Islet of Langerhans (tissue), 1 donor: ENCODE measurements around the gene WWOX.

ENCODE experiments used
- FAIRE-seq: peaks from one replicate; lab custom pipeline; 2011; peaks lifted over from hg19 to GRCh38; lab: Jason Lieb, UNC

The WWOX gene

DNA sequence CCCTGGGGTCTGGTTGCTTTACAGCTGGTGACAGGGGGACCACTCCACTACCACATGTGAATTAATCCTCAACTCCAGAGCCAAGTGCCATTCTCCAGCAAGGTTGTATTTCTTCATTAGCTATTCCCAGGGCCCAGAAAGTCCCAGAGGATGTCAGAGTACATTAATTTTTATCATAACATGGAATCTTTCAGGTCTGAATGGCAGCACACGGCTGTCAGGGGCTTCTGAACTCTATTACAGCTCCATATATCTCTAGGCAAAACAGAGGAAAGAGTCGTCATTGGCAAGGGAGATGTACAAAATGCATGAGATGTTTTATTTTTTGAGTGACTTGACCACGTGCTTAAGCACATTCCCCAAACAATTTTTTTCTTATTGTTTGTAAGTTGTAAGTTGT lies 303.4 kb downstream of the WWOX start:
- FAIRE-seq, result no peak

- FAIRE-seq, result no peak
Observed at GRCh38 chr16:78405040-78405439, 305.6 kb downstream of the WWOX start.

GRCh38 chr16:78405833-78406232 lies 306.4 kb downstream of the WWOX start:
- no peak for FAIRE-seq

- no peak for FAIRE-seq
Observed at GRCh38 chr16:78407191-78407590, 307.7 kb downstream of the WWOX start.

DNA sequence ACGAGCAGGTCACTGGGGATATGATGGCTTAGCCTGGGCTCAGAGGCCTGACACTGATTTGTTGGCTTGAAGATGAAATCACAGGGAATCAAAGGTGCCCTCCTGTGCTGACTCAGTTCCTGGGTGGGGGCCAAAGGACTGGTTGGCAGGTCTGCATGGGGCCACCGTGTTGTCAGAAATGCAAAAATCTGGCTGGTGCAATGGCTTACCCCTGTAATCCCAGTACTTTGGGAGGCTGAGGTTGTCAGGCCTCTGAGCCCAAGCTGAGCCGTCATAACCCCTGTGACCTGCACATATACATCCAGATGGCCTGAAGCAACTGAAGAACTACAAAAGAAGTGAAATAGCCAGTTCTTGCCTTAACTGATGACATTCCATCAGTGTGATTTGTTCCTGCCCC lies 314.2 kb downstream of the WWOX start:
- no peak for FAIRE-seq

GRCh38 chr16:78415013-78415412 lies 315.6 kb downstream of the WWOX start:
- FAIRE-seq, result no peak

DNA sequence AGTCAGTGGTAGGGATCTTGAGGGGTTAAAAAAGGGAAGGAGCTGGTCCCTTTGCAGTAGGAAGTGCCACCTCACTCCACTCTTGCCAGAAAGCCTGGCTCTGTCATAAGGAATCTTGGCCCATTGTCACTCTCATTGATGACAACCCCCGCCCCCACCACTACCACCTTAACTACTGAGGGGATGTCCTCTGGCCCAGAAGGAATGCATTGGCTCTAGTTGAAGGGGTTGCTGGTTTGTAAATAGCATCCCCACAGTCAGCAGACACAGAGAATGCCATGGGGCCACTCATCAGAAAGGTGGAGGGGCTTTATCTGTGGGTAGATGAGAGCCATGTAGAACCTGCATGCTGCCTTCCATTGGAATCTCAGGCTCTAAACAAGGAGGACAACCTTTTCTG lies 316.2 kb downstream of the WWOX start:
- FAIRE-seq, result no peak

DNA sequence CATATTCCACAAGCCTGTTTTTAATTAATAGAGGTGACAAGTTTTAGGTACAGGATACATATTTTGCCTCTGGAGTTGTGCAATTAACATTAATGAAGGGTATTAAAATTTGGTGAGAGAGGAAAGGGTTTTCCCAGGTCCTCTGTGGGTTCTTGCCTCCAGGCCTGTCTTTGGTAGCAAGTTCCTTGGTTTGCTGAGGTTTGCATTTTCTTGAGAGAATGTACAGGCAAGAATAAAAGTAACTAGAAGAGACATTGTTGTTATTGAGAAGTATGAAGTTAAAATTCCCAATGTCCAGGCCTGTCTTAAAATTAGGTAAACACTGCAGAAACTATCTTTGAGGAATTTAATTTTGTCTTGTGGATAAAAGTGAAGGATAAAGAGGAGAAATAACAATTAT lies 316.9 kb downstream of the WWOX start:
- no peak for FAIRE-seq

- no peak for FAIRE-seq
Observed at GRCh38 chr16:78421181-78421708, 321.8 kb downstream of the WWOX start.

- no peak for FAIRE-seq
Observed at GRCh38 chr16:78425281-78425680, 325.8 kb downstream of the WWOX start.

DNA sequence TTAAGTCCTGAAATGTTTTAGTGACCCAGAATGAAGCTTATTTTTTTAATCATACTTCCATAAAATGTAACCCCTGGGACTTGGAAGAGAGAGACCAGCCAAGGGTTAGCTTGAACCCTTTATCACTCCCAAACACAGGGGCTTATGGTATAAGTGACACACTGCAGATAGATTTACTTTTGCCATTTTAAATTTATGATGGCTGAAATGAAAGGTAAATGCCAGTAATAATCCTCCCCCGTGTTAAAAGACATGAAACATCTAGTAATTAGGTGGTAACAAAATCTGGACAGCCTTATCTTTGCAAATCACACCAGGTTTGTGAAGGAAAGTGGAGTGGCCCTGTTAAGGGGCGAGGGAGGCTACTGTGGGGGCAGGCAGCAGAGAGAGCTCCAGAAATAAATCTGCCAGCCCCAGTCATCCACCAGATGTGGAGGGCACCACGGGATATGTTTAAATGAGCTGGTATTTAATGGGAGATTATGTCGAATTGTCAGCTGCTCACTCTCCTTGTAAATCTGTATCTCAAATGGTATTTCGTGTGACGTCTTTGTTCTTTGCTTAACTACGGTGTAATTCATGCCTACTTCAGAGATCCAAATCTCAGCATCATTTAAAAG lies 326.5 kb downstream of the WWOX start:
- no peak for FAIRE-seq

DNA sequence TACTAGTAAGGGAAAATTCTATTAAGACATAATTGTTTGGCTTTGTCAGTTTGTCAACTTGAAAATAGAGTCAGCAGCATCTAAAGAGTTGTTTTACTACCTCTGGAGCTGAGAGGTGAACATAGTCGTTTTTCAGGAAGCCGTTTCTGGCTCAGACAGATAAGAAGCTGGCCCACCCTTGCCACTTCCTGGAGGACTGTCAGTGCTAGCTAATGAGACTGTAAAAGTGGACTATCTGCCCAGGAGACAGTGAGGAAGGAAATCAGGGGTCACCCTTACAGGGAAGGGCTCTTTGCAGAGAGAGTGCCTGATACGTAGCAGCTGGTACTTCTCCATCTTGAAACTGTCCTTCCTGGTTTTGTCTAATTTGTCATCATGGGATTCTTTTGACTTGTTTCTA lies 328.7 kb downstream of the WWOX start:
- no peak for FAIRE-seq

DNA sequence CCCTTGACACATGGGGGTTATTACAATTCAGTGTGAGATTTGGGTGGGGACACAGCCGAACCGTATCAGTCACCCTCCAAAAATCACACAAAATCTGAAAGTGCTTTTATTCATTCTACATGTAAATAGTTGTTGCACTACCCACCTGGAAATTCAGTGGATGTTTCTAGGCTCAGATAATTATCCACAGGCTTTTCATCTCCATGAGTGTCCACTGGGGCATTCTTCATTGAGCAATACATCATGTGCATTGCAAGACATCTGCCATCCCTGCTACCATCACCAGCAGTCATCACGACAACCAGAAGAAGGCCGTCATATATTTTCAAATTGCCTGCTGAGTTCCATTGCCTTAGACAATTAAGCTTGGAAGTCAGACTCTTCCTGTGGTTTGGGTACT lies 330.8 kb downstream of the WWOX start:
- no peak for FAIRE-seq

GRCh38 chr16:78431004-78431670 lies 331.7 kb downstream of the WWOX start:
- FAIRE-seq, result no peak

GRCh38 chr16:78431701-78432100 lies 332.2 kb downstream of the WWOX start:
- no peak for FAIRE-seq

DNA sequence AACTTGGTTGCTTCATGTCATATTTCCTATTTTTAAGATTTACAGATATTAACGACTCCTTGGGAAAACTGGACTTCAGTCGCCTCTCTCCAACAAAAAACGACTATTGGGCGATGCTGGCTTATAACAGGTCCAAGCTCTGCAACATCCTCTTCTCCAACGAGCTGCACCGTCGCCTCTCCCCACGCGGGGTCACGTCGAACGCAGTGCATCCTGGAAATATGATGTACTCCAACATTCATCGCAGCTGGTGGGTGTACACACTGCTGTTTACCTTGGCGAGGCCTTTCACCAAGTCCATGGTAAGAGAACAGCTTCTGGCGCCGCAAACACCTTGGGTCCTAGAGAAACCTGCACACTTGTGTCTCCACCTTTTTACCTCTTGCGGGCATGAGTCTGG lies 333.0 kb downstream of the WWOX start:
- FAIRE-seq, result no peak

GRCh38 chr16:78433116-78433515 lies 333.7 kb downstream of the WWOX start:
- no peak for FAIRE-seq

DNA sequence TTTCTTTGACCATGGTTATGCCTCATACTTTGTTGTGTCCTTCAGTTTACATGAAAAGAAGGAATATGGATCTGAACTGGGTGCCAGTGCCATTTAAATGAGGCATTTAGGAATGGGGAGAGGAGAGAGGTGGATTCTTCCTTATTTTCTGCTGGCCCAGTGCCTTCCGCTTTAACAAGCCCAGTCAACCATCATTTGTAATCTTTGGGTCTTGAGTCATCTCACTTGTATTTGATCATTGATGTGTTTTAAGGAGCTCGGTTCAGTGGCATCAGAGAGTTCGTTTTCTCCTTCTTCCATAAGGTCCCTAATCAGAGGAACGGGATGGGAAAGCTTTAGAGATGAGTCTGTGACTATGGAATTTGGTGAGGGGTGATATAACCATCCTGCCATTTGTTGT lies 334.9 kb downstream of the WWOX start:
- no peak for FAIRE-seq

DNA sequence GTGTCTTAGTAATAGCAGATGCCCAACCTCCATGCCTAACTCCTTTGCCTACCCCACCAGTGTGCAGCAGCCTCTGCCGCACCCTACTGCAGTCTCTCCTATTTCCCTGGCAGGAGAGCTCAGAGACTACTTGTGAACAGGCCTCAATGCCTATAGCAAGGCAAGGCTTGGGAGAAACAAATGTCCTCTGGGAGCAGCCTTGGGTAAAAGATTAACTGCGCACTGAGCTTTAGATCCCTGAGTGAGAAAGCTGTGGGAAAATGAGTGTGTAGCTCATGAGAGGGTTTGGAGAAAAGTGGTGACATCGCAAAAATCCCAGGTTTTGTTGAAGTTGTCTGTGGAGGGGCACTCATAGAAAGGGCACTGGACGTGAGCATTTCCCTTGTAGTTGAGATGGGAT lies 335.8 kb downstream of the WWOX start:
- FAIRE-seq, result no peak

DNA sequence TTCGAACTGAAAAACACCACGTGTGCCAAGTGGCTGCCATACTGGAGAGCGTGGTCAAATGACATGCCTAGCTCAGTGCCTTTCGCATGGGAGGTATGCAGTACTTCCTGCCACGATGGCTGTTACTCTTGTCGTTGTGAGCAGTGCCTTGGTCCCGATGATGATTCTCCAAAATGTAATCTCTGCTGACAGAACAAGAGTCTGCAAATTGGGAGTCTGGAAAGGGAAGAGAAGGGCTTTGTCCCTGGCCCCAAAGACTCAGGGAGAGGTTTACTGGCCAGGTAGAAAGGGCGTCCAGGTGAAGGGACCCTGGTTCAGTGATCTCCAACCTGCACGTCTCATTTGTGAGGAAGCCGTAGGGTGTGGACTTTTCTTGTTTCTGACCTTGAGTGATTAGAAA lies 336.6 kb downstream of the WWOX start:
- no peak for FAIRE-seq

GRCh38 chr16:78436846-78437245 lies 337.4 kb downstream of the WWOX start:
- no peak for FAIRE-seq

DNA sequence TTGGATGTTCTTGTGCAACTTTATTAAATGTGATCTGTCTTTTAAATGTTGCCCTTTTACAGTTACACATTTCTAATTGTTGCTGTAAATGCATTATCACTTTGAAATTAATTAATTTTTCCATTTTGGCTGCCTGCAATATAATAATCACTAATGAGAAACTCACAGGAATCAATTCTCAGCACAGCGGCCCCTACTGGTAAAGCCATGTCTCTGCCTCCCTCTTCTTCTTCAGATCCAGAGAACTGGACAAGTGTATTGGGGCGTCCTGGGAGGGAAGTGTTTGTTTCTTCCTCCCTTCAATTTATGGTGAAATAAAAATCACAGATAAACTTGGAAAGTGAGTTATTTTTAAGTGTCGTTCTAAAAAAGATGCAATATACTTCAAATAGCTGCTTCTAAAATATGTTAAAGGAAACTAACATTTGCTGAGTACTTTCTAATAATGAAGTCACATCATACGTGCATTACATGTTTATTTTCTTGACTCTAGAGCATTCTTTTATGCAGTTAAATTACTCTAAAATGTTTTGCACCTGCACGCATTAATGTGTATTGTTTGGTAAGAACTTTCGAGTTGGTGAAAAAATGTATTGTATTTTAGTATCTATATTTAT lies 338.0 kb downstream of the WWOX start:
- peak; percentile 72 for FAIRE-seq

DNA sequence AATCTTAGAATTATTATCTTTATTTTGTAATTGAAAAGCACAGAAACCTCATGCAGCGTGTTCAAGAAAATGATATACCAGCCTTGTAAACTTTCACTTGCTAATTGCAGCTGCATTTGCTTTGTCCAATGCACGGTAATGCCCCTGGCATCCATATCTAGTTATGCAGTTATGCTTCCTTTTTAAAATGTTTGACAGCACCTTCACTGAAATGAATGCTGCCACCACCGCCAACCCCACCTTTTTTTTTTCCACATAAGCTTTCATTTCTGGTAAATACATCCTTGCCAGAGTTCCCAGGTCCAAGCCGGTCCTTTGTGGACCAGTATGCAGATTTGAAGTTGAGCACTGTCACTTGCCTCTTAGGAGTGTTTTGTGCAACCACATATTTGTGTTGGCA lies 338.8 kb downstream of the WWOX start:
- no peak for FAIRE-seq

- no peak for FAIRE-seq
Observed at GRCh38 chr16:78438632-78439031, 339.2 kb downstream of the WWOX start.
